ENCODE measurements around the gene ITGA7.

ITGA7 gene

GRCh38 chr12:55679691-55680090 is 28.0 kb downstream of the ITGA7 start:
- no peak for DNase-seq

GRCh38 chr12:55676707-55677106 is 31.0 kb downstream of the ITGA7 start:
- peak; percentile 90 for DNase-seq

GRCh38 chr12:55675666-55676065 is 32.0 kb downstream of the ITGA7 start:
- peak; percentile 79 for DNase-seq

GRCh38 chr12:55673638-55674037 is 34.1 kb downstream of the ITGA7 start:
- DNase-seq, result peak; percentile 72

GRCh38 chr12:55671746-55672145 is 36.0 kb downstream of the ITGA7 start:
- no peak for DNase-seq

- DNase-seq, result no peak
Observed at GRCh38 chr12:55670276-55670675, 37.4 kb downstream of the ITGA7 start.

GRCh38 chr12:55666508-55666907 is 41.2 kb downstream of the ITGA7 start:
- DNase-seq, result no peak

- DNase-seq, result no peak
Observed at GRCh38 chr12:55664826-55665225, 42.9 kb downstream of the ITGA7 start.

GRCh38 chr12:55663391-55663790 is 44.3 kb downstream of the ITGA7 start:
- no peak for DNase-seq

- DNase-seq, result peak; percentile 62
Observed at GRCh38 chr12:55659486-55660385, 48.0 kb downstream of the ITGA7 start.

GRCh38 chr12:55658635-55659391 is 48.9 kb downstream of the ITGA7 start:
- DNase-seq, result no peak

- DNase-seq, result no peak
Observed at GRCh38 chr12:55658212-55658611, 49.5 kb downstream of the ITGA7 start.

- no peak for DNase-seq
Observed at GRCh38 chr12:55657212-55657611, 50.5 kb downstream of the ITGA7 start.

- no peak for DNase-seq
Observed at GRCh38 chr12:55654511-55655214, 53.0 kb downstream of the ITGA7 start.

GRCh38 chr12:55653031-55653430 is 54.7 kb downstream of the ITGA7 start:
- no peak for DNase-seq

- DNase-seq, result no peak
Observed at GRCh38 chr12:55652352-55652751, 55.4 kb downstream of the ITGA7 start.

- DNase-seq, result no peak
Observed at GRCh38 chr12:55651299-55651683, 56.4 kb downstream of the ITGA7 start.

GRCh38 chr12:55650620-55651298 is 56.9 kb downstream of the ITGA7 start:
- DNase-seq, result peak; percentile 76

GRCh38 chr12:55647027-55647426 is 60.7 kb downstream of the ITGA7 start:
- no peak for DNase-seq

- DNase-seq, result no peak
Observed at GRCh38 chr12:55644591-55644990, 63.1 kb downstream of the ITGA7 start.

GRCh38 chr12:55642669-55643068 is 65.0 kb downstream of the ITGA7 start:
- DNase-seq, result peak; percentile 62

GRCh38 chr12:55642267-55642666 is 65.4 kb downstream of the ITGA7 start:
- DNase-seq, result peak; percentile 80

- no peak for DNase-seq
Observed at GRCh38 chr12:55641595-55641994, 66.1 kb downstream of the ITGA7 start.
